HG02763 (cell line): Measurements from ENCODE around the gene FAM110C.
"Not testable (repeated sequence)": the region's sequence is repeated elsewhere in the genome, so short reads cannot be mapped to it uniquely, and the experiment has no call there.

Experiments used
- ATAC-seq: cut with Tn5 transposase; IDR thresholded peaks from one replicate; pipeline ENCODE4 v1.9.1; 2021; ENCODE audit warnings: mild to moderate bottlenecking, moderate library complexity; ENCODE audit not compliant: unreplicated experiment

Gene FAM110C

DNA sequence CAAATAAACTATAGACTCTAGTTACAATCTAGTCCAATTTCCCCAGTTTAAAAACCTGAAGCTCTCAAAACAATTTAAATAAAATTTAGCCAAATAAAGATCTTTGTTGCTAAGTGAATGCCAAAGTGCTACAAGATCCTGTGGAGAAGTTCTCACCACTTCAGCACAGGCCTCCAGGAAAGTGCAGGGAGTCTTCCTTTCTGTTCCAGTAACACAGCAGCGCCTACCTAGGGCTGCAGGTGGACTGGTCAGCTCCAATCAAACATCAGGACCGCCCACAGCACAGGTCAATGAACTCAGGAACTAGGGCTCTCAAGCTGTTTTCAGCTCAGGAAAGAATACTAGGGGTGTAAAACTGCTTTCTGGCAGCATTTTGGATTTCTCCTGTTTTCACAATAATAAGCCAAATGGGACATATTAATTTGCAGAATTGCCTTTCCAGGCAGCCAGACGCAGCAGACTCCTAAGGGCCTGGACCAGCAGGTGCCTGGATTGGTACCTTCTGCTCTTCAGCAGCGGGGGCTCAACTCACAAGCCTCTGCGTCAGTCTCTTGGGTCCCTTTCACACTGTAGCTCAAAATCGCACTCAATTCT is 1.5 kb downstream of the FAM110C start:
- ATAC-seq = no peak

DNA sequence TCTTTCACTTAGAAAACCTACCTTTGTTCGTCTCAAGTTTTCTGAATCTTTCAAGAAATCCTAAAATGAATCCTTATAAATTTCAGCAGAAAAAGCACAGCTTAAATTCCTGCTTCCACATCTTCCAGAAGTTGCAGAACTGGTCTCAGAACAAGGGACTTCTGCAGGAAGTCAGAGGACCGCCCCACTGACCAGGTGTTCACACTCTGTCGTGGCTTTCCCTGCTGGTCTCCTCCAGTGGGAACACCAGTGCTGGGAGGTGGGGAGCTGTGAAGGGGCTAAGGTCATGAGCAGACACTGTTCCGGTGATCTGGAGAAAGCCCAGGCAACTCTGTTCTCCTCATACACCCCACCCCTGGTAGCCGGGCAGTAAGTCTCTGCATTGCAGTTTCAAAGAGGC is 3.5 kb downstream of the FAM110C start:
- no peak for ATAC-seq

DNA sequence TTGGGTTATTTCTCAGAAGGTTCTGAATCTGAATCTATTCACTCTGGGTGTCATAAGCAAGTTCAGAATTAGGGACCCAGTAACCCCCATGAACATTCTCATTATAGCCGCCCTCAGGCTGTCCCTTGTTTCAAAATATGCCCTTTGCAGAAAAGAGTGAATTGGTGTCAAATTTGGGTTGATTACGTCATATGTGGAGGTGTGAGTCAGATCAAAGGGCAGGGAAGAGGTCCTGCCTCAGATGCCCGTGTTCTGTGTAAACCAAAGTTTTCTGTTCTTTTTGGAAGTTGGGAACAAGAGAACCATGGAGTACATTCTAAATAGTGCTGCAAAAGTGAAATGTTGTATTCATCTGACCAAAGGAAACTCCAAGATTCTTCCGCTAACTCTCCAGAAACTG is 5.8 kb downstream of the FAM110C start:
- ATAC-seq = no peak

DNA sequence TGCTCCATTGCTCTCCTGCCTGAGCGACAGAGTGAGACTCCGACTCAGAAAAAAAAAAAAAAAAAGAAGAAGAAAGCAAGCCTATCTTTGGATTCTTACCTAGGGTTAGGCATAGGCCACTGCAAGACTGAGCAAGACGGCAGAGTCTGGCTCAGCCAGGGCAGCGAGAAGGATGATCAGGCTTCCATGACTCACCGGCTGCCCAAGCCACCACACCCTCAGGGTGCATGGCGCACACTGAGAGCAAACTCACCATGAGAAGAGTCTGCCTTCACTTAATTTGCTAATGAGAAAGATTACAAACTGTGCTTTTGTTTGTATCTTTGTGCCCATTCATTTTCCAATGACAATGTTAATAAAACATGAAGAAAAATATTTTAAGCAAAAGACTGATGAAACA is 8.2 kb downstream of the FAM110C start:
- no peak for ATAC-seq

DNA sequence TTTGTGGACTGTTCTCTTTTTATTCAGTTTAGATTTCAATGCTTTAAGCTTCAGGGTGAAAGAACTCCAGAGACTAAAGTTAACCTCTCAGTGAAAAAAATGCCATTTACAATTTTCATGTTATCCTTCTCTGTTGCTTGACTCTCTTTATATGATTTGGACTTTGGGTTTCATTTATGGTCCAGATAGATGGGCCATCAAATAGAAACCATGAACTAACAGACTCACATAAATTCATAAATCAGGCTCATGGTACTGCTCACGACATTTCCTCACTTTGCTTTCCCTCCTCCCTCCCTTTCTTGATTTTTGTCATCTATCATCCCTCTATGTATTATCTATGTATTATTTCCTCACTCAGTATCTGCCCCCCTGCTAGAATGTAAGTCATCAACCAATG is 10.0 kb downstream of the FAM110C start:
- no peak for ATAC-seq

DNA sequence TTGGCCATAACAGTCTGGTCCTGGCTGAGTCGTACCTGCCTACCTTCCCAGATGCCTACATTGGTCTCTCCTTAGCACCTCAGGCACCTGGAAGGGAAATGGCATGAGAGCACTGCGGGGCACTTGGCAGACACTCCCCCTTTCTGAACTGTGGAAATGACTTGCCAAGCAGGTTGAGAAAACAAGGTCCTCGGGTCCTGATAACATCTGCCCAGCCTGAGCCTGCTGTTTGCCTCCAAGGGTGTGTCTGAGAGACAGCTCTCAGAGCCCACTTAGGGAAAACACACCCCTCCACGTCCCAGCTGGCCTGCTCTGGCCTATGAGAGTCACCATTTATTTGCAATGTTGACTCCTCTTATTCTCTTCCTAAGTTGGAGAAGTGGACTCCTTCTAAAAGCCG is 10.5 kb downstream of the FAM110C start:
- no peak for ATAC-seq

DNA sequence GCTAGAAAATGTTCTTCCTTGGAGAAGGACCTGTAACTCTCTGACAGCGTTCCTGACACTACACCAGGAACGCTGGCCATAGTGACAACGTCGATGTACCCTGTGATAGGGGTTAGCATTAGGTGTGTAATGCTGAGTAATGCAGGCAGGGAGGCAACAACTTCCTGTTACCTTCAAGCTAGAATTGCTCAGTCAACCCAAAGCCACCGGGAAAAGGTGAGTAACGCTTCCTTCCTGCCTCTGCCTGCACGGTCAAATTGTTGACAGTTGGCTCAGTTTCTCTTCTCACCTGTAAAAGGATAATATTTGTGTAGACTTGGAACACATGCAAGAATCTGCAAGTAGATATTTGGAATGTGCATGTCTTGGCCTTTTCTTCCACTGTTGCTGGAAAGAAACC is 12.7 kb downstream of the FAM110C start:
- no peak for ATAC-seq

DNA sequence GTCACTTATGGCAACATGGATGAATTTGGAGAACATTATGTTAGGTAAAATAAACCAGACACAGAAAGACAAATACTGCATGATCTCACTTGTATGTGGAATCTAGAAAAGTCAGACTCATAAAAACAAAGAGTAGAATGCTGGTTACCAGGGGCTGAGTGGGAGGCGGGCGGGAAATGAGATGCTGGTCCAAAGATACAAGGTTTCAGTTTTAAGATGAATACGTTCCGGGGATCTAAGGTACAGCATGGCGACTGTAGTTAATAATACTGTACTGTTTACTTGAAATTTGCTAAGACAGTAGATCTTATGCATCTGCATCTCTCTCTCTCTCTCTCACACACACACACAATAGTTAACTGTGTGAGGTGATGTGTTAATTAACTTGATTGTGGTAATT is 14.2 kb downstream of the FAM110C start:
- no peak for ATAC-seq

DNA sequence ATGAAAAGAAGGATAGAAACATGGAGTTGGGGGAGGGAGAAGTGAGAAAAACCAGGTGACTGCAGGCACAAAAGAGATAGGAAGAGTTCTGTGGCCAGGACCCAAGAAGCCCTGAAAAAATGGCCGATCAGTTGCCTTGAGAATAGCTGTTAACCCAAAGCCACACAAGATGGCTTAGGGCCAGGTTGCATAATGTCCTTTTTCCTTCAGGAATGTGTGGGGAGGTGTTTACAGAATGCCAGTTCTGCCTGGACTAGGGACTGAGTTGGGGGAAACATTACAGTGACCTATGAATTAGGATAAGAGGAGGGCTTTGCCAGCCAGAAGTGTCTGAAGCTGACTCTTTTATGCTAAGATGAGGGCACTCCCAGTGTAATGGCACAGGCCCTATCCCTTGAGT is 17.1 kb downstream of the FAM110C start:
- no peak for ATAC-seq

DNA sequence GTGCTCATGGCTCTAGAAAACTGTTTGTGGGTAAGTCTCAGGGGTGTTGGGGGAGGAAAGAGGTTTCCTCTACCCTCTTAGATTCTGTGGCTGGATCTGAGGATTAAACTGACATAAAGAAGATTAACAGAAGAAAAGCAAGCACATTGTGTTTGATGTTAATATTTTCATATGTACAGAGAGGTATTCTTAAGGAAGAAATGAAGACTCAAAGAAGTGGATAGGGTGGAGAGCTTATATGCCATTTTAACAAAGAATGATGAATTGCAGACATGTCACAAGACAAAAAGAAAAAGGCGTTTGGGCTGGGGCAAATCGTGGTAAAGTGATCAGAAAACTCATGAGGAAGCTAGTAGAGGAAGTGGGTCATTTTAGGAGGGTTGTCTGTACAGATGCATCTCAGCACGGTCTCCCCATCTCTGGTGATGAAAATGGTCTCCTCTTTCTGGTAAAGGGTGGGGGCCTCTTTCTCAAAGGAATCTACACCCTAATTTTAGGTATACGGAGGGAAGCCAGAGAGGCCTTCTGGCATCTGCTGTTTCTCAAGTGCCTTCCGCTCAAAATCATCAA is 17.8 kb downstream of the FAM110C start:
- no peak for ATAC-seq

DNA sequence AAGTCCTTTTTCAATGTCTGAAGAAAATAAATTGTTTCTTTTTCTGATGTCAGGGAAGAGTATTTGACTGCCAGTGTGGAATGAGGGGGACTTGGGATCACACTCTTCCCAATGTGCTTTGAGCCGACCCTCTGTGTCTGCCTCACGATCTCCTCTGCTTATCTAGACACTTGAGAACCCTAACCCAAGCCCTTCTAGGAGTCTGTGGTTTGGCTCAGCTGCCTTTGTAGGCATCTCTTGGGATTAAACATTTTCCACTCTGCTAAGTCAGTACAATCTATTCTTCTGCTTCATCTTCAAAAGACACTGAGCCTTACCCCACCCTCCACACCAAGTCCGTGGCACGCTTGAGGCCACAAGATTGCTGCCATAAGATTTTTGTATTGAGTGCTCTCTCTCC is 19.4 kb downstream of the FAM110C start:
- no peak for ATAC-seq

DNA sequence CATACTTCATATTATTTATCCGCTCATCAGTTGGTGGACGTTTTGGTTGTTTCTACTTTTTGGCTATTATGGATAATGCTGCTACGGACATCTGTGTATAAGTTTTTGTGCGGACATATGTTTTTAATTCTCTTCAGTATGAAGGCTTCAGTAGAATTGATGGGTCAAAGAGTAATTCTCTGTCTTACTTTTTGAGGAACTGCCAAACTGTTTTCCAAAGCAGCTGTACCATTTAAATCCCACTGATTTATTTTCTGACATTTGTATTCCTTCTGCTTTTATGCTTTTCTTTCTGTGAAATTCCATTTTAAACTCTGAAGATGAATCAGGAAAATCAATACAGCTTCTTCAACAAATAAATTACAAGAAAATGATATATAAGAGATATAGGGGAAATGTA is 20.8 kb downstream of the FAM110C start:
- ATAC-seq = no peak

DNA sequence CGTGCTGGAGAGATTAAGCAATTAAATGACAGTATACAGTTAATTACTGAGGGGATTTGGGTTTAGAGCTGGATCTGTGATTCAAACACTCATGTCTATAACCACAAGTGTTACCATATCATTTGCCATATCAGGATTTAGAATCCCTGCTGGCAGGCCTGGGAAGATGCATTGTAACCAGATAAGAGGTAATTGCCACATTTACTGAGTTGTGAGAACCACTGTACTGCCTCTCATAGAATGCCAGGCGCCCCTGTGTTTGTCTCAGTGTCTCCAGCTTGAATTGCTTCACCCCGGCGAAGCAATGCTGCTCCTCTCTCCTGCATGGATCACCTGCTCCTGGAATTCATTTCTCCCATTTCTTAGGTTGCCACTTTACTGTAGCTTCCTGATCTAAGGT is 21.7 kb downstream of the FAM110C start:
- ATAC-seq = not testable (repeated sequence)

DNA sequence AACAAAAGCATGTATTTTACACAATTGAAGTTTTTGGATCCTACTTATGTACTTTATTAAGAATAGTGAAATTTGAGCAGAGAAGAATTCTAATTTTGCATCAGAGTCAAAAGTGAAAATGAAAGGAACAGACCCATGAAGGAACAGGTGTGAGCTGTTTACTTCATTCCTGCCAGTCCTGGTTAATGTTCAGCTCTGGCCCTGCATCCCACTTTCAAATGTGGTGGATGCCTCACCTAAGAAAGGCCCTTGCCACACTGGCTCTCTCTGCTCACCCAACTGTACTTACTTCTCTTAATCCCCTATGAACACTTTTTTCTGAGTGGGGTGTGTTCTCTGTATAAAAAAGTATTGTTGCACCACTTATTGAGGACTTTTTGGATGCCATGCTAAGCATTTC is 22.2 kb downstream of the FAM110C start:
- peak; percentile 94 for ATAC-seq

DNA sequence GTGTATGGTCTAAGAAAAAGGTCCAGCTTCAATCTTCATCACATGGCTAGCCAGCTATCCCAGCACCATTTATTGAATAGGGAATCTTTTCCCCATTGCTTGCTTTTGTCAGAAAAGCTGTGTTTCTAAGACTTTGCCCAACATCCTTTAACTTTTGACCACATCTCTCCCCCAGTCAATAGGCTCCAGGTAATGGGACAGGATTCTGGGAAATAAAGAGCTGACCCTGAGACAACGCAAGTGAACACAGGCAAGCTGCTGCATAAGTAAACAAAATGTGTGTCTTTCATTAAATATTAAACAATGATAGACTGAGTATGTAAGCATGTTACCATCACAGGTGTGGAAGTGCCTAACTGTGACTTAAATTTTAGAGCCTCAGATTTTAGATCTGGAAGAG is 23.0 kb downstream of the FAM110C start:
- no peak for ATAC-seq

DNA sequence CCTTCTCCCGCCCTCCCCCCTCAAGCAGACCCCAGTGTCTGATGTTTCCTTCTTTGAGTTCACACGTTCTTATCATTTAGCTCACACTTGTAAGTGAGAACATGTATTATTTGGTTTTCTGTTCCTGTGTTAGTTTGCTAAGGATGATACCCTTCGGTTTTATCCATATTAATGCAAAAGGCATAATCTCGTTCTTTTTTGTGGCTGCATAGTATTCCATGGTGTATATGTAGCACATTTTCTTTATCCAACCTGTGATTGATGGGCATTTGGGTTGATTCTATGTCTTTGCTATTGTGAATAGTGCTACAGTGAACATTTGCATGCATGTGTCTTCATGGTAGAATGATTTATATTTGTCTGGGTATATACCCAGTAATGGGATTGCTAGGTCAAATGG is 24.1 kb downstream of the FAM110C start:
- ATAC-seq = not testable (repeated sequence)

DNA sequence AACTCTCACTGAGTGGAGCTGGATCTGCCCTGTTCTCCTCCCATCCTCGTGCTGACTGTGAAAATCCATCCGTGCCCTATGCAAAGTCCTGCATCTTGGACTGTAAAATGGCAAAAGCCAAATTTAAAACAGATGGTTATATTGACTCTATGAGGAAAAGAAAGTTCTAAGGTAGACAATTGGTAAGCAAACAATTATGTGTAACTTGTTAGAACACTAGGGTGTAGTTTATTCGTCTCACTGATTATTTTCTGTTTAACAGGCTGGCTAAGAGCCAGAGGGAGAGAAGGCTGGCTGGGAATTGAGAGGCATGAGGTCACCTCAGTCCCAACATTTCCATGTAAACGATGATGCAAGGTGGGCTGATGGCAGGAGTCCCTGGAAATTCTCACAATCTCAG is 26.0 kb downstream of the FAM110C start:
- not testable (repeated sequence) for ATAC-seq

DNA sequence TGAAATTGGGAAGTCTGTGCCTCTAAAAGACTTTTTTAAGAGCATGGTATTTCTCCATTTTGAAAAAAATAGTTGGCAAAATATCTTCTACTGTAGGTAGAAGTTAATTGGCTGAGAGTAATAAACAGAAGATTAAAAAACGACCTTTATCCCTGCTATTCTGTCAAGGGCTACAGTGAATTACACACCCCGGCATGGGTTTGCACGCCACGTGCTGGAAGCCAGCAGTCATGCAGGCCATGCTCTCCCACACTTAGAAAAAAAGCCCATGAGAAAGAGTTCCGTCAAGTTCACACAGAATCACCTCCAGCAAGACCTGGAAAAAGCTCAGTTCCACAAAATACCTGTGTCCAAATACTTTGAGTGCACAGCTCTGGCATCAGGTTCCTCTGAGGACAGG is 26.8 kb downstream of the FAM110C start:
- ATAC-seq = no peak

DNA sequence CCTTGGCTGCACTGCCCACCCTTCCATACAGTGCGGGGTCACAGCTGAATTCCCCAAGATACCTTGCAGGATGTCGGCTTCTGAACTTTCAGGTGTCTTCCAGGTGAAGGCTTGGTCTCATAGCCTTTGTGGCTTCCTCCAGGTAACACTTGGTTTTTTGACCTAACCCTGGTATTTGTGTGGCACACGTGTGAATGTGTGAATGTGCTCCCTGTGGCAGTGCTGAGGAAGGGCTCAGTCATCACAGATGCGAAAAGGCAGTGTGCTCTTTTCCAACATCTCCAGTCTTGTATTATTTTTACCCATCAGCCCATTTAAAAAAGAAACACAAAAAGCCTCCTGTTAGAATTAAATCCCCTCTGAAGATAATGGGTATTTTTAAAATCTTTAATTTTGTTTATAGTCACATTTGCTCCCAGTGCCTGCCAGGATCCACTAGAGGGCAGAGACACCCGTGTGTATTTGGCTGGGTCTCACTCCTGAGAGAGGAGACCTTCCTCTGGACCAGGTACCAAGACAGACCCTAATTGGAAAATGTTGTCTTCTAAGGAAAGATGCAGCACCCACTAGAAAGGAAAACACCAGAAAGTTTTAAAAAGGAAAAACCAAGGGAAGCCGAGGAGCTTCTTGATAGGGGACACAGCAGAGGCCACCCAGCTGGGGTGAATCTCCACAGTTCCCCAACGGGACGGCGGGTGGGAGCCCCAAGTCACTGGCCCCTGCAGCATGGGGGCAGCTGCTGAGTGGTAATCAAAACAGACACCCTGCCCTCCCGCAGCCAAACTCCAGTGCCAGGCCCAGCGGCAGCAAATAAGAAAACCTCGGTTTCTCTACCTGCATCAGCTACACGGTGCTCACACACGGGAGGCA is 27.7 kb downstream of the FAM110C start:
- ATAC-seq = no peak

DNA sequence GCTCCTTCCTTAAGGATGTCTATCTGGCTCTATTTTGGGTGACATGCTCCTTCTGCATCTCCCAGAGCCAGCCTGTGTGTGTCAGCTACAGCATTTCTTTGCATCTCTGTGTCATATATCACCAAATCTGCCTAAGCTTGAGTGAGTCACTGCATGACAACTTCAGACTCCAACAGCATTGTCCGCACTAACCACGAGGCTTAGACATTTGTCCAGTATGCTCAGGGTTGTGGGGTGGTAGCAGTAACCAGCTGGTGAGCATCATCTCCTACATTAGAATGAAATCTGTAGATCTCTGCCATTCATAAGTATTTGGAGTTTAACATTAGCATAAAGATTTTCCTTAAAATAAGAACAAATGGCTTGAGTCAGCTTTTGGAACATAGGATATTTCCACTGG is 30.4 kb downstream of the FAM110C start:
- not testable (repeated sequence) for ATAC-seq

DNA sequence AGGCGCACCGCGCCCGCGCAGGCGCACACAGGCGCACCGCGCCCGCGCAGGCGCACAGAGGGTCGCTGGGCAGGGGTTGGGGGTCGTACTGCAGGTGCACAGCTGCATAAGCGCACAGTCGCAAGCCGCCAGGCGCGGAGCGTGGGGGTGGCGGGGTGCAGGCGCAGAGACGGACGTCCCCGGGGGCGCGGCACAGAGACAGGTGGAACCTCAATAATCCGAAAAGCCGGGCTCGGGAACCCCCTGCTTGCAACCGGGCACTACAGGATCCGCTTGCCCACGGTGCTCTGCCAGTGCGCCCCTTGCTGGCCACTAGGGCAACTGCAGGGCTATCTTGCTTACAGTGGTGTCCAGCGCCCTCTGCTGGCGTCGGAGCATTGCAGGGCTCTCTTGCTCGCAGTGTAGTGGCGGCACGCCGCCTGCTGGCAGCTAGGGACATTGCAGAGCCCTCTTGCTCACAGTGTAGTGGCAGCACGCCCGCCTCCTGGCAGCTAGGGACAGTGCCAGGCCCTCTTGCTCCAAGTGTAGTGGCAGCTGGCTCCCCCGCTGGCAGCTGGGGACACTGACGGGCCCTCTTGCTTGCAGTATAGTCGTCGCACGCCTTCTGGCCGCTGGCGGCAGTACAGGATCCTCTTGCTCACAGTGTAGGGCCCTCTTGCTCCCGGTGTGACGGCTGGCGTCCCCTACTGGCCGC is 34.9 kb downstream of the FAM110C start:
- no peak for ATAC-seq
